AG08395 (cell line): Measurements from ENCODE around the gene MIS18A.

Source experiments
- DNase-seq: peaks from one replicate; pipeline ENCODE4 v3.0.0; 2012; ENCODE audit warnings: mixed read lengths, low spot score

MIS18A gene

GRCh38 chr21:32253215-32253641 is 25.6 kb downstream of the MIS18A start:
- DNase-seq, result peak; percentile 80

GRCh38 chr21:32252136-32252535 is 26.7 kb downstream of the MIS18A start:
- DNase-seq, result no peak

- no peak for DNase-seq
Observed at GRCh38 chr21:32249511-32250280, 29.2 kb downstream of the MIS18A start.

- DNase-seq, result no peak
Observed at GRCh38 chr21:32248571-32249461, 30.0 kb downstream of the MIS18A start.

GRCh38 chr21:32246571-32247140 is 32.2 kb downstream of the MIS18A start:
- no peak for DNase-seq

GRCh38 chr21:32245971-32246370 is 32.9 kb downstream of the MIS18A start:
- DNase-seq, result no peak

GRCh38 chr21:32240851-32241687 is 37.8 kb downstream of the MIS18A start:
- DNase-seq, result peak; percentile 20

- no peak for DNase-seq
Observed at GRCh38 chr21:32239551-32239950, 39.3 kb downstream of the MIS18A start.

- DNase-seq, result no peak
Observed at GRCh38 chr21:32238063-32238462, 40.8 kb downstream of the MIS18A start.

GRCh38 chr21:32237021-32237420 is 41.8 kb downstream of the MIS18A start:
- DNase-seq, result no peak

GRCh38 chr21:32233722-32234301 is 45.0 kb downstream of the MIS18A start:
- DNase-seq, result no peak

- peak; percentile 66 for DNase-seq
Observed at GRCh38 chr21:32233055-32233546, 45.7 kb downstream of the MIS18A start.

GRCh38 chr21:32226444-32226843 is 52.4 kb downstream of the MIS18A start:
- DNase-seq, result no peak
